GM18508 (cell line): ENCODE measurements around the gene PRR30.
"Not testable (repeated sequence)": the region's sequence is repeated elsewhere in the genome, so short reads cannot be mapped to it uniquely, and the experiment has no call there.

Experiments
- ATAC-seq: cut with Tn5 transposase; IDR thresholded peaks from one replicate; pipeline ENCODE4 v1.9.1; 2021; ENCODE audit warnings: moderate number of reproducible peaks; ENCODE audit not compliant: insufficient read depth, unreplicated experiment

The PRR30 gene

DNA sequence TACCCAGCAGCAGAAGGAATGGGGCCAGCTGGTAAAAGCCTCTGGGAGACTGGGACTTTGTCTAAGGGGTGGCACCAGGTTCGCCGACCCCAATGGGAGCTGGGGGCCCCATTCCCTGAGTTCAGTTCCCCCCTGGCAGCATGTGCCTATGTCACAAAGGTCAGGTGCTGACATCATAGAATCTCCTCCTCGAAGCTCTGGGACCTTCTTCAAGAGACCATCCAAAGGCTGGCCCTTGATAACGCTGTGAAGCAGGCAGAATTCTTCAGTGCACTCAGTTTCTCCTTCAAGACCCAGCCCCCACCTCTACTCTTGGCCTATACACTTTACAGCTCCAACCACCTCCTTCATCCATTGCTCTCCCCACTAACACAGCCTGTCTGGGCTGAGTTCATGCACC, at the start of gene PRR30:
Gene PRR30, minus strand, starts transcription at position 101 of the 400 bp plus-strand sequence. CDS start 1,081 bp downstream, outside the sequence.
- no peak for ATAC-seq

DNA sequence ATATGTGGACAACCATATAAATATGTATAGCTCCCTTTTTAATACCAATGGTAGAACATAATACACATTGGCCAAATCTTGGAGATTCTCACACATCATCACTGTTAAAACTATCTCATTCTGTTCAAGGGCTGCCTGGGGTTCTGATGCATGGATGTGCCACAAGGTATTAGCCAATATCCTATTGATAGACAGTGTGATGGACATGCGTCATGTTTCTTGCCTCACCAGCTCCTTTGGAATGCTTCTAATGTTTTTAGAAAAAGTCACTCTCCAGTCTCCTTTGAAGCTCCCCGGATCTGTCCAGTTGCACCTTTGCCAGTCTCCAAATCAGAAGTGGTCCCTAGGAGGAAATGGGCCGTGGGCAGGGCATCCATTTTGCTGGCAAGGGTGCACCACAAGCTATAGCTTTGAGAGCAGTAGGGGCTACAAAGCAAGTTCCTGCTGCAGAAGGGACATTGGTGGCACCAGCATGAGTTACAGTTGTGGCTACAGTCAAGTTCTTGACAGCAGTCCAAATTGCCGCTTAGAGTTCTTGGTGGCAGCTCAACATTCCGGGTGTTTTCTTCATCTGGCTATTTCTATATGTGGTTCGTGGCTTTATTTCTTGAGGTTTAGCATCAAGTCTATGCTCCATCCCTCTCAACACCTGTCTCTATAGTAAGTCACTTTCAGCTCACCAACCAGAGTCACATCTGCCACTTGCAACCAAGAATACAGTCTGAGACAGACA, 47.6 kb upstream of the PRR30 start:
- ATAC-seq, result no peak

DNA sequence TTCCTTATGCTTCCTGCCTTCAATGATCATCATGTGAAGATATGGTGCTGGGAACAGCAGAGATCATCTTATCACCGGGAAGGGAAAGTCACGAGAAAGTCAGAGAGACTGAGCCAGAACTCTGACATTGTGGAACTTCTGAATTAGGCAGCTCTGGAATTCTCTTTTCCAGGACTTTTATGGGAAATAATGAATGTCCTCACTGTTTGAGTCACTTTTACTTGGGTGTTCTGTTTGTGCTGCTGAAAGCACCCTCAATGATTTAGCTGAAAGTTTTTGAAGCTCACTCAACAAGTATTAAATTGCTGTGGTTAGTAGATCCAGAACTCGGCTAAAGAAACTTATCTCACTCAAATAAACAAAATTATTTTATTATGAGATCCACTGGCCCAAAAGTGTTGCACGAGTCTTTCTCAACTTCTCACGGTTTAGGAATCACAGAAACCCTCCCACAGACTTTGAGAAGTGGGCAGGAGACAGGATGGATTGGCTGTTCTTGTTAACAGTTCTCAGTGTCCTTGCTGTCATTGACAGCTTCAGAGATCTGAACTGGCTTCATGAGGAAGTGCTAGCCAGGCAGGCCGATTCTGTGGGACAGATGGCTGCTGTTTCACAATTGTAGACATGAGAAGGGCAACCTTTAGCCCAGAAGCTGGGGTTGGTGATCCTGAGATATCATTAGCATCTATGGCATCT, 46.3 kb upstream of the PRR30 start:
- ATAC-seq, result no peak

DNA sequence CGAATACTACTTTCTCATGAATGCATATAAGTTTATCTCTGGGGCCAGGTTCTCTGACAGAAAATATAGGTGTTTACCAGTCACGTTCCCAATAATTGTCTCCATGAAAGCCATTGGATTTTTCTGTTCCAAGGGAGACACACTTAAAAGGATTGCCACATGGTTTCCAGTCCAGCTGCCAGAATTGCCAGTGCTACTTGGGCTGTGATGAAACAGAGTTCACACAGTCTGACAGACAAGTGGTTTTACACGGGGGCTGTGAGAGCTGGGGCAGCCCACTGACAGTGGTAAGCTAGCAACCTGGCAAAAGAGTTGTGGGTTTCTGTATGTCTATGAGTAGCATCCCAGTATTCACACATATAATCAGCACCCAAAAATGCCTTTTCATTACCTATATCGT, 44.9 kb upstream of the PRR30 start:
- ATAC-seq, result no peak

DNA sequence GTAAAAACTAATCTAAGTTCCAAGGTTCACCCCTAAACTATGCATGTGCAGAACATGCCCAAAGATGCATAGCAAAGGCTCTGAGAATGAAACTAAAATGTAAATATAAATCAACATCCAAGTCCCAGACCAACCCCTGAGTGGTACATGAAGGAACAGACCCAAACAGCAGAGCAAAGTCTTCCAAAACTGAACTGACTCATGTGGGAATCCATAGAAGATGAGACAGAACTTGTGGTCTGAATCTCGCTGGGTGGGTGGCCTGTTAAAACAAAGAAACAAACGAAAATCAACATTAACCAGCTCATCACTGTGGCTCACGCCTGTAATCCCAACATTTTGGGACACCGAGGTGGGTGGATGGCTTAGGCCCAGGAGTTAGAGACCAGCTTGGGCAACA, 43.1 kb upstream of the PRR30 start:
- no peak for ATAC-seq

DNA sequence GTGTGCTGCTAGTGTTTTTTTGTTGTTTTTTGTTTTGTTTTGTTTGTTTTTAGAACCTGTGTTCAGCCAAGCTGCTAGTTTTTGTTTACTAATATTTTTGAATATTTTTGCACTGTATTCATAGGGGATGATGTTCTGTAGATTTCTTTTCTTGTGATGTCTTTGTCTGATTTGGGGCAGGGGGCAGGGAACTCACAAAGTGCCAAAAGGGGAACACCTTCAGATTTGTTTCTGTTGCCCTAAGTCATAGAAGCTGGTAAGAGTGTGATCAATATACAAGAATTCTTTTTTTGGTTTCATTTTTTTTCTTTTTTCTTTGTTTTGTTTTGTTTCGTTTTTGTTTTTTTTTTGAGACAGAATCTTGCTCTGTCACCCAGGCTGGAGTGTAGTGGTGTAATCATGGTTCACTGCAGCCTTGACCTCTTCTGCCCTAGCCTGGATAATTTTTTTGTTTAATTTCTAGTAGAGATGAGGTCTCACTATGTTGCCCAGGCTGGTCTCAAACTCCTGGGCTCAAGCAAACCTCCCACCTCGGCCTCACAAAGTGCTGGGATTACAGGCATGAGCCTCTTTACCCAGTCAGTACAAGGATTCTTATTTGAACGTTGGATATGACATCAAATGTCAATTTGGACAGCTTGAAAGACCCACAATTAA, 40.3 kb upstream of the PRR30 start:
- no peak for ATAC-seq

DNA sequence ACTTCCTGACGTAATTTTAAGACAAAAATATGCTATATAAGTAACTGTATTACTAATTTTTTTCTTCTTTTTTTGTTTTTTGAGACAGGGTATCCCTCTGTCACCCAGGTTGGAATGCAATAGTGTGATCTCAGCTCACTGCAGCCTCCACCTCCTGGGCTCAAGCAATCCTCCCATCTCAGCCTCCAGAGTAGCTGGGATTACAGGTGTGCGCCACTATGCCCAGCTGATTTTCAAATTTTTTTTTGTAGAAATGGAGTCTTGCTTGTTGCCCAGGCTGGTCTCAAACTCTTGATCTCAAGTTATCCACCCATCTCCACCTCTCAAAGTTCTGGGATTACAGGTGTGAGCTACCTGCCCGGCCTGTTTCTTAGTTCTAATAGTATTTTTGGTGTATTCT, 39.3 kb upstream of the PRR30 start:
- ATAC-seq, result no peak

DNA sequence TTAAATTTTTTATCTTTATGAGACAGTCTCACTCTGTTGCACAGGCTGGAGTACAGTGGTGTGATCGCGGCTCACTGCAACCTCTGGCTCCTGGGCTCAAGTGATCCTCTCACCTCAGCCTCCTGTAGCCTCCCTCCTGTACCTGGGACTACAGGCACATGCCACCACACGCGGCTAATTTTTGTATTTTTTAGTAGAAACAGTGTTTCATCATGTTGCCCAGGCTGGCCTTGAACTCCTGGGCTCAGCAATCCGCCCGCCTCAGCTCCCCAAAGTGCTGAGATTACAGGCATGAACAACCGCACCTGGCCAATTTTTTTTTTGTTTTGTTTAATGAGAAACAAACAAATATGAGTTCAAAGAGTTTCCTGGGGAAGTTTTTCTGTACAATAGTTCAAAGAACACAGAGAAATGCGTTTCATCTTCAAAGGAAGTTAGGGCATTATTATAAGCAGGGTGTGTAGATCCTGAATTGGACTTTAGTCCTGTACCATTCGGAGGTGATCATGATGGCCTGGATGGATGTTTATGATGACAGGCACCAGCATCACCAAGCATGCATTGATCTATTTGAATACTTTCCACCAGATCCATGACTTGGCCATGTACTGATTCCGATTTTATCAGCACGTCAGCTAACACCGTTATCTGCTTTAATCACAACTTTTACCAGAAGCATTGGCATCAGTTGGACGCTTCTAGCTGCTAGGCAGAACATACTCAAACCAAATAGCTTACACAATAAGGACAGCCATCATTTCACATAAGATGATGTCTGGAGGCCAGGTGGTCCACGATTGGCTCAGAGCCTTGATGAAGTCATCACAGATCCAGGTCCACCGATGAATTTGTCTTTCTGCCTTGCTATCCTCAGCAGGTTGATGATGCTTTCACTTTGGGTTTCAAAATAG, 38.5 kb upstream of the PRR30 start:
- ATAC-seq, result no peak

DNA sequence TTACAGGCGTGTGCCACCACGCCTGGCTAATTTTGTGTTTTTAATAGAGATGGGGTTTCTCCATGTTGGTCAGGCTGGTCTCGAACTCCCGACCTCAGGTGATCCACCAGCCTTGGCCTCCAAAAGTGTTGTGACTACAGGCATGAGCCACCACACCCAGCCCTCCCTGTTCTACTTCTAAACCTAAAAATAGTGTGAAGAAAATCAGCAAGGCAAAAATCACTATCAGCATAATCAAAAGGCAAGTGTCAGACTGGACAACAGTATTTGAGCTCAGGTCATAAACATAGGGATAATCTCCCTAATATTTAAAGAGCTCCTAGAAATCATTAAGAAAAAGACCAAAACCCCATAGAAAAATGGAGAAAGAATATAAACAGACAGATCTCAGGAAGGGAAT, 36.6 kb upstream of the PRR30 start:
- not testable (repeated sequence) for ATAC-seq

DNA sequence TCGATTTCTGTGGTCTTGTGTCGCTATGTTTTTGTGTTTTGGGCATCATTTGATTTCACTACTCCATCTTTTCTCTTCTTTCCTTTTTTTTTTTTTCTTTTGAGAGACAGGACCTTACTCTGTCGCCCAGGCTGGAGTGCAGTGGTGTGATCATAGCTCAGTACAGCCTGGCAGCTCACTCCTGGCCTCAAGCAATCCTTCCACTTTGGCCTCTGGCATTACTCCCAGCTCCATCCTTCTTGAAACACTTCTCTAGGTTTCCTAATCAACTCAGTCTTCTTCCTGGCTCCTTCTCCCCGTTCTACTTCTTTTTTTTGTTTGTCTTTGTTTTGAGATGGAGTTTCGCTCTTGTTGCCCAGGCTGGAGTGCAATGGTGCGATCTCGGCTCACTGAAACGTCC, 36.1 kb upstream of the PRR30 start:
- ATAC-seq, result no peak

DNA sequence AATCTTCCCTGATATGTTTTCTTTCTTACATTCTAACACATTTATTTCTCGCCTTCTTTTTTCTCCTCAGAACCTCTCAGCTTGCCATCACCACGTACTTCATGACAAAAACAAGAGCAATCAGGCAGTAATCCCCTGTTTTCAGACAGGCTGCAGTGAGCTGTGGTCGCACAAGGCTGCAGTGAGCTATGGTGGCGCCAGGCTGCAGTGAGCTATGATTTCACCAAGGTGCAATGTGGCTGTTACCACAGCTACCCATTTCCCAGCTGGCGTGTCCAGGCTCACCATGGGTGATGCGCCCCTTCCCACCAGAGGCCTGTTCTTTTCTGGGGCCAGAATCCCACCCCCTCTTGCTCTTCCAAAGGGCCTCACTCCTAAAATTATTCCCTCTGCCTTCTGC, 35.4 kb upstream of the PRR30 start:
- no peak for ATAC-seq

DNA sequence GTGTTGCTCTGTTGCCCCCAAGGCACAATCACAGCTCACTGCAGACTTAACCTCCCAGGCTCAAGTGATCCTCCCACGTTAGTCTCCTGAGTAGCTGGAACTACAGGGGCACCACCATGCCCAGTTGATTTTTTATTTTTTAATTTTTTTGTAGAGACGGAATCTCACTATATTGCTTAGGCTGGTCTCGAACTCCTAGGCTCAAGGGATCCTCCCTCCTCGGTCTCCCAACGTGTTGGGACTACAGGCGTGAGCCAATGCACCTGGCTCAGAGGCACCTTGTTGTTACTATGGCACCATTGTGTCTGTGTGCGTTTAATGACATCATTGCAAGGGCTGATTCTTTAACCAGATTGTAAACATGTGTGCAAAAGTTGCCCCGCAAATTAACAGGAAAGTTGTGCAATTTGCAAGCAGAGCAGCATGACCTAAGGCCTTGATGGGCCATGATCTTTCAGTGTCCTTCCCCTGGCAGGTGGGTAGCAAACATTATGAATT, 32.2 kb upstream of the PRR30 start:
- no peak for ATAC-seq

DNA sequence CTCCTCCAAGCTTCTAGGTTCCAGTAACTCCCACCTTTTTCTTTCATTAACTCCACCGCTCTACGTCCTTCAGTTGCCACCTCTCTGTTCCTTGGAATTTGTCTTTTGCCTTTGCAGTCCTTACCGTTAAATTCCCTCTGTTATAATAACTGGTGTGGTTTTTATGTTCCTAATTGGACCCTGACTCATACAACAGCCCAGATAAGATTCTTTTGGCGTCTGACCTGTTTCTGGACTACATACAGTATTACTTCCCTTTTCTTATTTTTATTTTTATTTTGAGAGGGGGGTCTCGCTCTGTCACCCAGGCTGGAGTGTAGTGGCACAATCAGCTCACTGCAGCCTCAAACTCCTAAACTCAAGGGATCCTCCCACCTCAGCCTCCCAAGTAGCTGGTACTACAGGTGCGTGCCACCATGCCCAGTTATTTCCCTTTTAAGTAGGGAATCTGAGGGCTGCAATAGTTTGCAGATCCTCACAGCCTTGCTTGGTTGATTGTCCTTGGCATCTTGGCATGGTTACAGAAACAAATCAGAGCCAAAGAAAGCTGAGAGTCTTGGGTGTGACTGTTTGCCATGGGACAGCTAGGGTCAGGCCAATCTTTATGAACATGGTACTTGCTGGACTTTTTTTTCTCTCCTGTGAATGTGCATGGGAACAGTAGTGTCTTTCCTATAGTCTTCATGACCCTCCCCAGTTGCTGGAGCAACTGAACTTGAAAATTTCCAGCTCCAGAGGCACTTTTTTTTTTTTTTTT, 31.5 kb upstream of the PRR30 start:
- no peak for ATAC-seq

DNA sequence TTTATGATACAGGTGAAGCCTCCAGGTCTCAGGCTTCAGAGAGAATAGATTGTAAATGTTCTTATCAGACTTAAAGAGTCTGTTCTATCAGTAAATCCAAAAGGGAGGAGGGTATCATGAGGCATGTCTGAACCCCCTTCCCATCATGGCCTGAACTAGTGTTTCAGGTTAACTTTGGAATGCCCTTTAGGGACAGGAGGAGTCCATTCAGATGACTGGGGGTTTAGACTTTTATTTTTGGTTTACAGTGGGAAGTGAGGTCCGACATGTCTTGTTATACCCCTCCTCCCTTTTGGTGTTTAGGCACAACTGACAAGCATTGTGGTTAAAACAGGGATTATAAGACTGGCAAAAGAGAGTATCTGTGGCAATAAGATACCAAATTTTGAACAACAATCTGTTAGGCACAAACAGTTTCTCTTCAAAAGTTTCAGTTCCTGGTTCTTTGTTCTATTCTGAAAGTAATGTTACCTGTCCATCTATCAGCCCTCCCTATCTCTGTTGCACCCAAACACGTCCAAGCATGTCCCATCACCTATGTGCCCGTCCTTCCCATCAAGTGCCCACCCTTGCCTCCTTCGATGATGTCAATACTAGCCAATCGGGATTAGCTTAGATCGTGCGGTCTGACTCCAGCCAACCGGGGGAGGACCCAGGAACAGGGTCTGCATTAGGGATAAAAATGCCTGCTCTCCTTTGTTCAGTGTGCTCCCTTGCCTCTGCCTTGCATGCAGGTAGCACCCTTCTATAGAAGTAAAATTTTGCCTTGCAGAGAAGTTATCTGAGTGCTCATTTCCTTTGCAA, 26.0 kb upstream of the PRR30 start:
- no peak for ATAC-seq

DNA sequence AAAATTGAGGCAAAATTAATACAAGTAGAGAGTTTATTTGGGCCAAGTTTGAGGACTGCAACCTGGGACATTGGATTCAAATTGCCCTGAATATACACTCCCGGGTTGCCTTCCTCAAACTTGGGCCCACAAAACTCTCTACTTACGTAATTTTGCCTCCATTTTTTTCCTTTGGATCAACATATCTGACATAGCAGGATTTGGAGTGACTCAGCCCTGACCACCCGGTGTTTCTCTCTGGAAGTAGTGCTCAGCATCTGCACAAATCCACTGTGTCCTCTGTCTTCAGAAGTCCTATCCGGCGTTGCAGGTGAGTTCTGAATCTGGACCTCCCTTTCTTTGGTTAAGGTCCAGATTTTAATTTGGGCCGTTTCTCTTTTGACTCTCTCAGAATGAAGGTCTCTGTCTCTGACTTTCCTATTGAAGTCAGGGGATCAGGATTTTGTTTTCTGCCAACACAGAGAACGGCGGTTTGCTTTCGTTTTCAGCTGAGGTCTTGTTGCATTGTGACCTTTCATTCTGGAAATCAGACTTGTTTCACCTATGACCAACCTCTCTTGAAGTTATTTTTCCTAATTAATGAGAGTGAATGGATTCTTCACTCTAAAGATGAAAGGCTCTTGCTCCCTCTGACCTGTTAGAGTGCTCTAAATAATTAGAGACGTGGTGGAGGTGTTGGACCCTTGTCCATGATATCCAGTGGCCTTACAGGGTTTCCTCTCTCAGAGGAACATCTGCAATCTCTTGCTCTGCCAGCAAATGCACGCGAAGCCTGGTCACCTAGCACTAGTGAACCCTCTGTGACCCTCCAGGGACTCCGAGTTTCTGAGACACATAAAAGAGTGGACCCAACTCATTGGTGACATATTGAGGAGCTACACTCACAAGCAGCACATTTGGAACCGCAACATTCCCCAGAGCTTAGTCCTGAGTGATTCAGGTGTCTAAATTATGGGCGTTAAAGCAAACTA, 23.2 kb upstream of the PRR30 start:
- ATAC-seq, result no peak

DNA sequence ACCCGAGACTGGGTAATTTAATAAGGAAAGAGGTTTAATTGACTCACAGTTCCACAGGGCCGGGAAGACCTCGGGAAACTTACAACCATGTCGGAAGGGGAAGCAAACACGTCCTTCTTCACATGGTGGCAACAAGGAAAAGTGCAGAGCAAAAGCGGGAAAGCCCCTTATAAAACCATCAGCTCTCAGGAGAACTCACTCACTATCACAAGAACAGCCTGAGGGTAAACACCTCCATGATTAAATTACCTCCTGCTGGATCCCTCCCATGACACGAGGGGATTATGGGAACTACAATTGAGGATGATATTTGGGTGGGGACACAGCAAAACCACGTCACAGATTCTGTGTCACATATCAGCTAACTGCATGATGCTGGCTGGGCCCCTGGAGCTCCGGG, 21.0 kb upstream of the PRR30 start:
- no peak for ATAC-seq

DNA sequence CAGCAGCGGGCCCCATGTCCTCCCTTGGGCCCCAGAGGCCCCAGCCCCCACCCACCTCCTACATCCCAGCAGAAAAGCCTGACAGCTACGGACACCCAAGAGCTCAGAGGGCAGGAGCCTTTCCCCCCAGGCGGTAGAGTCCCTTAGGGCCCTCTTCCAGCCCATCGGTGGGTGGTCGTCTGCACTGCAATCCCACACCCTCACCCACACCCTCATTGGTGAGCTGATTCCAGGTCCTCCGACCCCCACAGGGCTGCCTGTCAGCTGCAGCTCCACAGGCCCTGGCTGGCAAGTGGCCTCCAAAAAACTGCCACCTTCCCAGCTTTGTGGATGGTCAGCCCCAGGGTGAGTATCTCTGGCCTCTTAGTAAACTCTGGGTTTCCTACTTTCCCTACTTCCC, 20.1 kb upstream of the PRR30 start:
- no peak for ATAC-seq

DNA sequence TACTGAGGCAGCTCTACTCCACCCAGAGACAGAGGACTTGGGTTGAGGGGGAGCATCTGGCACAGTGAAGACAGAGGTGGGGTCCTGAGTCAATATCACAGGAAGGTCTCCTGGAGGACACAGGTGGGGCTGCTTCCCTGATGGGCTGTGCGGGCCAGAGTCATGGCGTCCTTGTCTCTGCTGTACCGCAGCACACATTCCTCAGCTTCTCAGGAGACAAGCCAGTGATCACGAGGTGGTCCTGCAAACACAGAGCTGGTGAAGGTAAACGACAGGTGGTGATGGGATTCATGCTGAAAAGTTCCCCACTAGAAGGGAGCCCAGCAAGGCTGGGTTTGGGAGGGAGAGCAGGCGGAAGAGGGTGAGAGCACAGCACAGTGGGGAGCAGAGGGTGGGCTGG, 19.3 kb upstream of the PRR30 start:
- no peak for ATAC-seq
